ENCODE data around the gene ZNF234.
A peak's percentile ranks its signal among the peaks of the same experiment; 100 is the strongest.

DNA sequence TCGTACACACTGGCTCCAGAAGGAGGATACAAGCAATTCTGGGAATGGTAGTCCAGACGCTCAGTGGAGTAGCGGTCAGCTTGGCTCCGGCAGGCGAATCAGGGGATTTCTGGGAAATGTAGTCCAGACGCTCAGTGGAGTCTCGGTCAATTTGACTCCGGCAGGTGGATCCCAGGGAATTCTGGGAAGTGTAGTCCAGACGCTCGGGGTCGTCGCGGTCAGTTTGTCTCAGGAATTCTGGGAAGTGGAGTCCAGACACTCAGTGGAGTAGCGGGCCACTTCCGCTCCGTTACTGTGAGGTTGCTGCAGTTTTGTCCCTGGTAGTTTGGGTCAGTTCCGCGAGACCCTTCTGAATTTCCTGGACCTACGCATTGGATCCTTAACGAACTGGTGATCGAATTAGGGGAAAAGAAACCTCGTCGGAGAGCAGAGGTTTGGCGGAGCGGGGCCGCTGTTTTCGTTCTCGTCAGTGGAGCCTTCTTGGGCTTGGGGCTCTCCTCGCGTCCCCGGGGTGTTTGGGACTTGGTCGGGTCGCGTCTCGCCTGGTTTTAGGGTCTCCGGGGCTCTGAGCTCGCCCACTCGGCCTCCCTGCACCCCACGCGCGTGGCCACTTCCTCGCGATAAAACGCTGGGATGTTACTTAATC, 28.1 kb upstream of the ZNF234 start, which contains the start of gene ZNF225:
- TF ChIP-seq POLR2A (IDR thresholded peaks at IDR 0.05; ENCODE audit: low read length) = peak; percentile 72
- no peak for TF ChIP-seq GATA1 (IDR thresholded peaks at IDR 0.05; ENCODE audit: low read depth, low read length)
